HepG2 (cell line): Measurements from ENCODE around the gene SH3TC2. TPM values are rescaled to one million over a fixed set of nuclear protein-coding genes. Genes with fewer than 3 reads are reported as not detected.

Experiments
- ATAC-seq: fragments of 200-7000 bp; cut with Tn5 transposase; 3 replicates; pipeline ENCODE4 v1.9.1; 2020; ENCODE audit warnings: mild to moderate bottlenecking, moderate library complexity
- BruUV-seq: library from RNA; stranded (reverse); fragments of 400-500 nt; replicated peaks from 2 replicates; lab custom pipeline; 2021; lab: Mats Ljungman, UMichigan
- CTCF ChIA-PET: fragments of 300-600 bp; formaldehyde crosslinking; extraction: SDS; loops from one replicate; lab custom pipeline; 2021; ENCODE audit warnings: low total read pairs, inconsistent platforms, low intra/inter-chr PET ratio; lab: Yijun Ruan, JAX
- POLR2A ChIA-PET: fragments of 350-600 bp; sonication (Branson Sonifier 250); formaldehyde crosslinking; loops from one replicate; lab custom pipeline; 2020; ENCODE audit warnings: antibody characterized with exemption, inconsistent platforms; lab: Yijun Ruan, JAX
- DNase-seq: peaks from one replicate; pipeline ENCODE4 v3.0.0-alpha.2; 2015; ENCODE audit warnings: low spot score
- FAIRE-seq: peaks from 3 replicates; lab custom pipeline; 2011; peaks lifted over from hg19 to GRCh38; lab: Jason Lieb, UNC
- H2AFZ ChIP-seq: one replicate; pipeline ENCODE4 v1.6.1; 2011; ENCODE audit warnings: low read length, inconsistent platforms
- H3K27ac ChIP-seq: fragments of 300-600 bp; 3 replicates; pipeline ENCODE4 v1.8.0; 2011; ENCODE audit warnings: mixed run types, mild to moderate bottlenecking, mixed read lengths, low read length, inconsistent platforms; ENCODE audit not compliant: insufficient read depth; ENCODE audit errors: extremely low read length
- H3K27me3 ChIP-seq, 2 experiments: fragments of 200-600 bp in 1 of 2; 2 replicates in 1 of 2; 3 replicates in 1 of 2; pipeline versions ENCODE4 v1.6.0 to v1.8.0; 2011; ENCODE audit warnings: low read length in 2 of 2, mild to moderate bottlenecking in 2 of 2, moderate library complexity in 2 of 2, inconsistent platforms in 1 of 2; ENCODE audit not compliant: insufficient read depth in 2 of 2, control insufficient read depth in 1 of 2
- H3K36me3 ChIP-seq, 2 experiments: fragments of 200-600 bp in 1 of 2; replicated peaks in 1 of 2; 2 replicates in 1 of 2; 3 replicates in 1 of 2; pipeline versions ENCODE4 v1.5.1 to v1.8.0; 2011; ENCODE audit warnings: low read length in 2 of 2, inconsistent platforms in 1 of 2; ENCODE audit not compliant: insufficient read depth in 2 of 2, control insufficient read depth in 1 of 2
- H3K4me1 ChIP-seq: 2 replicates; pipeline ENCODE4 v1.5.1; 2012; ENCODE audit warnings: low read length, inconsistent platforms; ENCODE audit not compliant: insufficient read depth
- H3K4me2 ChIP-seq: 2 replicates; pipeline ENCODE4 v1.6.0; 2011; ENCODE audit warnings: low read depth, low read length, inconsistent platforms
- H3K4me3 ChIP-seq, 3 experiments: fragments of 200-600 bp in 1 of 3; sonication (generic), shearing (Covaris generic) in 1 of 3; replicated peaks in 1 of 3; 2 replicates each; pipeline ENCODE4 v1.5.1; 2011 to 2016; ENCODE audit warnings: low read length in 3 of 3, inconsistent platforms in 2 of 3, low read depth in 2 of 3, mild to moderate bottlenecking in 2 of 3, control low read depth in 1 of 3, mixed read lengths in 1 of 3; ENCODE audit not compliant: insufficient read depth in 1 of 3
- H3K79me2 ChIP-seq: one replicate; pipeline ENCODE4 v1.6.1; 2011; ENCODE audit warnings: low read length, inconsistent platforms; ENCODE audit not compliant: insufficient read depth
- H3K9ac ChIP-seq: 2 replicates; pipeline ENCODE4 v1.6.0; 2011; ENCODE audit warnings: mild to moderate bottlenecking, low read depth, low read length, inconsistent platforms; ENCODE audit not compliant: insufficient read depth
- H3K9me3 ChIP-seq: 2 replicates; pipeline ENCODE4 v1.5.1; 2012; ENCODE audit warnings: mild to moderate bottlenecking, low read length
- H4K20me1 ChIP-seq: 2 replicates; pipeline ENCODE4 v1.6.0; 2011; ENCODE audit warnings: inconsistent platforms, mild to moderate bottlenecking, low read length, moderate library complexity; ENCODE audit not compliant: insufficient read depth
- DMAP1 ChIP-seq: IDR thresholded peaks from 2 replicates; pipeline ENCODE4 v1.6.1; 2016
- ISX ChIP-seq: sonication (generic); formaldehyde crosslinking; conservative IDR thresholded peaks from 2 replicates; pipeline ENCODE4 v1.5.0; 2020; ENCODE audit warnings: missing genetic modification reagents
- RXRB ChIP-seq: IDR thresholded peaks from 2 replicates; pipeline ENCODE4 v1.6.1; 2016; ENCODE audit warnings: borderline replicate concordance, missing genetic modification reagents, missing compliant biosample characterization
- SAP130 ChIP-seq: IDR thresholded peaks from 2 replicates; pipeline ENCODE4 v1.6.1; 2016; ENCODE audit warnings: low read depth
- TBP ChIP-seq: sonication (generic); formaldehyde crosslinking; IDR thresholded peaks from 2 replicates; pipeline ENCODE4 v1.5.0; 2020; ENCODE audit warnings: missing genetic modification reagents
- WIZ ChIP-seq: sonication (generic); formaldehyde crosslinking; IDR thresholded peaks from 2 replicates; pipeline ENCODE4 v1.5.1; 2020; ENCODE audit warnings: mild to moderate bottlenecking, missing genetic modification reagents
- ZBTB39 ChIP-seq: sonication (generic); formaldehyde crosslinking; IDR thresholded peaks from 2 replicates; pipeline ENCODE4 v1.5.0; 2020; ENCODE audit warnings: missing genetic modification reagents
- ZMYM2 ChIP-seq: sonication (generic); formaldehyde crosslinking; IDR thresholded peaks from 2 replicates; pipeline ENCODE4 v1.8.0; 2022; ENCODE audit warnings: mild to moderate bottlenecking, missing genetic modification reagents
- ZNF160 ChIP-seq: sonication (generic); formaldehyde crosslinking; IDR thresholded peaks from 2 replicates; pipeline ENCODE4 v1.8.0; 2022; ENCODE audit warnings: mild to moderate bottlenecking, inconsistent platforms, missing genetic modification reagents
- ZNF3 ChIP-seq: IDR thresholded peaks from 2 replicates; pipeline ENCODE4 v1.7.0; 2017; ENCODE audit warnings: inconsistent platforms
- ZNF597 ChIP-seq: sonication (generic); formaldehyde crosslinking; IDR thresholded peaks from 2 replicates; pipeline ENCODE4 v1.5.0; 2020; ENCODE audit warnings: missing genetic modification reagents
- ZNF703 ChIP-seq: sonication (generic); formaldehyde crosslinking; IDR thresholded peaks from 2 replicates; pipeline ENCODE4 v1.5.1; 2020; ENCODE audit warnings: missing genetic modification reagents, mild to moderate bottlenecking, moderate library complexity, borderline replicate concordance
- in situ Hi-C: cut with HindIII; loops from 2 replicates; pipeline ENCODE4 v1.10.0; 2017; ENCODE audit warnings: low pct_unique_long_range_greater_than_20kb; ENCODE audit not compliant: extremely low pct_ligation_motif_present
- intact Hi-C: fragments of 100-400 bp; cut with micrococcal nuclease; formaldehyde crosslinking; loops from one replicate; pipeline ENCODE4 v1.10.0; 2022; ENCODE audit not compliant: unreplicated experiment
- polyA plus RNA-seq, 8 experiments: library from polyadenylated mRNA; depleted of rRNA in 3 of 8; stranded (reverse) in 7 of 8; unstranded in 1 of 8; fragments of >200 nt; fragmentation: Illumina TruSeq in 4 of 8; extraction: Trizol in 4 of 8; gene quantifications; 2 replicates each; pipeline versions ENCODE4 v1.2.1 to v1.2.3, GENCODE V29; 2011 to 2016; ENCODE audit warnings: low read depth in 4 of 8, missing spikeins in 1 of 8, mixed read lengths in 1 of 8; ENCODE audit not compliant: insufficient read depth in 1 of 8
- total RNA-seq, 5 experiments: library from RNA; depleted of rRNA; stranded (reverse); fragments of >200 nt; fragmentation: Illumina TruSeq; extraction: Trizol; gene quantifications; 2 replicates each; pipeline ENCODE4 v1.2.3, GENCODE V29; 2016; ENCODE audit warnings: low read depth in 1 of 5

Gene SH3TC2
- total and polyA plus RNA-seq, 2 of the 13 experiments (the other 11 are each of a cell fraction or from before 2014, with no cell fraction given): 0.34 to 0.71 TPM

GRCh38 chr5:149001162-149001561 lies 61.7 kb downstream of the SH3TC2 start:
- POLR2A ChIA-PET: no interaction called here
- no peak overlapping the region for H3K4me3 ChIP-seq
- peaks cover 16% of the 10 kb centered on the region for H3K4me1 ChIP-seq
- H3K27ac ChIP-seq: no peak overlapping the region
- no peaks in the 10 kb centered on the region for H3K9me3 ChIP-seq
- H2AFZ ChIP-seq: no peak overlapping the region
- BruUV-seq: no TSS peak
- no peak overlapping the region for H3K4me2 ChIP-seq
- H3K27me3 ChIP-seq: no peaks in the 10 kb centered on the region
- ATAC-seq: no peak
- H4K20me1 ChIP-seq: no peaks in the 10 kb centered on the region
- in situ Hi-C loops (no loop called here), intact Hi-C loops (loop anchor here (5.0 kb wide), 2 partner anchors 34 to 36 kb away; no protein-coding TSS in a partner anchor)
- no peak for DNase-seq
- no peaks in the 10 kb centered on the region for H3K79me2 ChIP-seq
- no peak overlapping the region for H3K9ac ChIP-seq
- FAIRE-seq: no peak
- CTCF ChIA-PET: no interaction called here
- TF ChIP-seq ZNF597 (no peak), ZMYM2 (CRISPR knock-in tag) (no peak), ZBTB39 (no peak), TBP (no peak), ZNF703 (CRISPR knock-in tag) (no peak), DMAP1 (CRISPR knock-in tag) (no peak), ZNF160 (CRISPR knock-in tag) (no peak), WIZ (CRISPR knock-in tag) (no peak), ZNF3 (CRISPR knock-in tag) (no peak), ISX (CRISPR knock-in tag) (no peak), SAP130 (CRISPR knock-in tag) (no peak), RXRB (CRISPR knock-in tag) (no peak)
- H3K36me3 ChIP-seq: no peaks in the 10 kb centered on the region
